Mesodermal cell (in vitro differentiated cells): ENCODE measurements around the gene FZD7.

Source experiments
- H3K27ac ChIP-seq: 2 replicates; pipeline ENCODE4 v1.7.0; 2013; ENCODE audit warnings: mild to moderate bottlenecking, low read depth, low read length, moderate library complexity; ENCODE audit not compliant: severe bottlenecking
- H3K36me3 ChIP-seq: 2 replicates; pipeline ENCODE4 v1.7.1; 2013; ENCODE audit warnings: mild to moderate bottlenecking, low read length, moderate library complexity; ENCODE audit not compliant: control insufficient read depth, insufficient read depth
- H3K4me1 ChIP-seq: one replicate; pipeline ENCODE4 v1.7.1; 2013; ENCODE audit warnings: mild to moderate bottlenecking, low read length; ENCODE audit not compliant: insufficient read depth, control insufficient read depth, poor library complexity, severe bottlenecking
- H3K4me3 ChIP-seq: 2 replicates; pipeline ENCODE4 v1.7.0; 2013; ENCODE audit warnings: low read length, control low read depth, mild to moderate bottlenecking; ENCODE audit not compliant: insufficient read depth, poor library complexity, severe bottlenecking; ENCODE audit errors: extremely low read depth
- H3K9me3 ChIP-seq: 2 replicates; pipeline ENCODE4 v1.7.1; 2013; ENCODE audit warnings: mild to moderate bottlenecking, low read length, moderate library complexity; ENCODE audit not compliant: control insufficient read depth
- WGBS, 2 experiments: methylation state at CpG; one replicate each; pipeline ENCODE4 v1.1.5; 2013; ENCODE audit warnings: missing lambda C conversion rate in 2 of 2; ENCODE audit not compliant: insufficient coverage in 2 of 2; 5-methylcytosine and 5-hydroxymethylcytosine counted together

The FZD7 gene

GRCh38 chr2:202025816-202026215 lies 7.8 kb upstream of the FZD7 start:
- 71 to 87% methylated on average over 3 to 5 of the region's 5 CpGs for WGBS, 2 experiments
- H3K27ac ChIP-seq = no peak overlapping the region
- H3K4me3 ChIP-seq = no peak overlapping the region
- H3K36me3 ChIP-seq = no peaks in the 10 kb centered on the region
- H3K9me3 ChIP-seq = no peaks in the 10 kb centered on the region
- no peaks in the 10 kb centered on the region for H3K4me1 ChIP-seq

- Histone ChIP-seq H3K9me3 (no peaks in the 10 kb centered on the region), H3K4me1 (no peaks in the 10 kb centered on the region), H3K27ac (no peak overlapping the region), H3K4me3 (no peak overlapping the region), H3K36me3 (no peaks in the 10 kb centered on the region)
- 98 to 100% methylated on average over 4 of the region's 5 CpGs for WGBS, 2 experiments
Measured at GRCh38 chr2:202026507-202026906, 7.1 kb upstream of the FZD7 start.

GRCh38 chr2:202030691-202031090 lies 3.0 kb upstream of the FZD7 start:
- 80 to 94% methylated on average over 4 of the region's 4 CpGs for WGBS, 2 experiments
- Histone ChIP-seq H3K4me3 (no peak overlapping the region), H3K4me1 (peaks cover 1% of the 10 kb centered on the region), H3K27ac (no peak overlapping the region), H3K36me3 (peaks cover under 1% of the 10 kb centered on the region), H3K9me3 (no peaks in the 10 kb centered on the region)

GRCh38 chr2:202031246-202031951 lies 2.3 kb upstream of the FZD7 start:
- H3K9me3 ChIP-seq = no peaks in the 10 kb centered on the region
- H3K27ac ChIP-seq = peak overlapping the region; percentile 99
- H3K36me3 ChIP-seq = peaks cover 8% of the 10 kb centered on the region
- WGBS, 2 experiments = no CpG with 5 or more reads among the region's 4 CpGs
- H3K4me1 ChIP-seq = peaks cover 5% of the 10 kb centered on the region
- peak overlapping the region; percentile 65 for H3K4me3 ChIP-seq

- whole genome bisulfite sequencing, 2 experiments = 0% methylated on average over 14 to 34 of the region's 42 CpGs
- Histone ChIP-seq H3K4me3 (peak overlapping the region; percentile 65), H3K9me3 (no peaks in the 10 kb centered on the region), H3K27ac (peak overlapping the region; percentile 99), H3K36me3 (peaks cover 10% of the 10 kb centered on the region), H3K4me1 (peaks cover 13% of the 10 kb centered on the region)
Measured at GRCh38 chr2:202032846-202033316, 774 bp upstream of the FZD7 start.

- 0% methylated on average over 79 to 89 of the region's 105 CpGs for WGBS, 2 experiments
- peak overlapping the region; percentile 91 for H3K27ac ChIP-seq
- H3K36me3 ChIP-seq = peaks cover 10% of the 10 kb centered on the region
- peaks cover 25% of the 10 kb centered on the region for H3K4me1 ChIP-seq
- peak overlapping the region; percentile 68 for H3K4me3 ChIP-seq
- no peaks in the 10 kb centered on the region for H3K9me3 ChIP-seq
Measured at GRCh38 chr2:202034249-202035088, 814 bp downstream of the FZD7 start.

GRCh38 chr2:202035089-202035940 lies 1.7 kb downstream of the FZD7 start:
- H3K27ac ChIP-seq = no peak overlapping the region
- H3K36me3 ChIP-seq = peaks cover 10% of the 10 kb centered on the region
- WGBS, 2 experiments = 5 to 8% methylated on average over 58 to 59 of the region's 78 CpGs

GRCh38 chr2:202035941-202036372 lies 2.3 kb downstream of the FZD7 start:
- Histone ChIP-seq H3K4me1 (peaks cover 33% of the 10 kb centered on the region), H3K36me3 (peaks cover 10% of the 10 kb centered on the region), H3K4me3 (peak overlapping the region; percentile 68), H3K9me3 (no peaks in the 10 kb centered on the region), H3K27ac (no peak overlapping the region)
- WGBS, 2 experiments = 14 to 25% methylated on average over 16 to 27 of the region's 32 CpGs

More at GRCh38 chr2:202035089-202035940, 1.7 kb downstream of the FZD7 start:
- Histone ChIP-seq H3K4me3 (peak overlapping the region; percentile 68), H3K9me3 (no peaks in the 10 kb centered on the region), H3K4me1 (peaks cover 33% of the 10 kb centered on the region)

GRCh38 chr2:202036601-202037037 lies 3.0 kb downstream of the FZD7 start:
- Histone ChIP-seq H3K27ac (peak overlapping the region; percentile 12), H3K9me3 (no peaks in the 10 kb centered on the region)
- 2 to 5% methylated on average over 12 to 14 of the region's 15 CpGs for WGBS, 2 experiments

GRCh38 chr2:202037086-202037485 lies 3.4 kb downstream of the FZD7 start:
- Histone ChIP-seq H3K4me3 (peak overlapping the region; percentile 68), H3K4me1 (peaks cover 33% of the 10 kb centered on the region), H3K27ac (peak overlapping the region; percentile 12), H3K36me3 (peaks cover 10% of the 10 kb centered on the region), H3K9me3 (no peaks in the 10 kb centered on the region)
- 8 to 10% methylated on average over 6 of the region's 7 CpGs for WGBS, 2 experiments

More at GRCh38 chr2:202036601-202037037, 3.0 kb downstream of the FZD7 start:
- Histone ChIP-seq H3K4me3 (peak overlapping the region; percentile 68), H3K36me3 (peaks cover 10% of the 10 kb centered on the region), H3K4me1 (peaks cover 33% of the 10 kb centered on the region)
